DOHH2 (cell line): ENCODE measurements around the gene NANOG.
"Not testable (repeated sequence)": the region's sequence is repeated elsewhere in the genome, so short reads cannot be mapped to it uniquely, and the experiment has no call there.

Experiments
- H3F3A ChIP-seq: fragments of 200-600 bp; sonication (generic), shearing (Covaris generic); 2 replicates; pipeline ENCODE4 v1.6.0; 2016; ENCODE audit warnings: antibody characterized with exemption, mild to moderate bottlenecking; ENCODE audit not compliant: control insufficient read depth, insufficient read depth
- H3K27ac ChIP-seq: fragments of 200-600 bp; sonication (generic); 2 replicates; pipeline ENCODE4 v1.5.1; 2014; ENCODE audit warnings: low read depth, mild to moderate bottlenecking, low read length, moderate library complexity
- H3K27me3 ChIP-seq: fragments of 200-600 bp; sonication (generic); 2 replicates; pipeline ENCODE4 v1.6.1; 2014; ENCODE audit warnings: mild to moderate bottlenecking, low read length, mixed read lengths; ENCODE audit not compliant: control insufficient read depth
- H3K36me3 ChIP-seq: fragments of 200-600 bp; sonication (generic); 2 replicates; pipeline ENCODE4 v1.6.1; 2014; ENCODE audit warnings: mild to moderate bottlenecking, low read length, moderate library complexity, mixed read lengths; ENCODE audit not compliant: control insufficient read depth
- H3K4me1 ChIP-seq: fragments of 200-600 bp; sonication (generic); 2 replicates; pipeline ENCODE4 v1.6.1; 2014; ENCODE audit warnings: mild to moderate bottlenecking, low read length, mixed read lengths; ENCODE audit not compliant: control insufficient read depth
- H3K4me2 ChIP-seq: fragments of 200-600 bp; sonication (generic); 2 replicates; pipeline ENCODE4 v1.6.0; 2014; ENCODE audit warnings: mild to moderate bottlenecking, low read length, moderate library complexity
- H3K4me3 ChIP-seq: fragments of 200-600 bp; sonication (generic); 2 replicates; pipeline ENCODE4 v1.5.1; 2014; ENCODE audit warnings: mild to moderate bottlenecking, low read length, mixed read lengths
- H3K79me2 ChIP-seq: fragments of 200-600 bp; sonication (generic); 2 replicates; pipeline ENCODE4 v1.6.1; 2014; ENCODE audit warnings: mild to moderate bottlenecking, low read length, mixed read lengths; ENCODE audit not compliant: control insufficient read depth
- H3K9me2 ChIP-seq: fragments of 200-600 bp; sonication (generic); replicated peaks from 2 replicates; pipeline ENCODE4 v1.6.1; 2014; ENCODE audit warnings: mild to moderate bottlenecking, low read length, mixed read lengths; ENCODE audit not compliant: control insufficient read depth
- H3K9me3 ChIP-seq: fragments of 200-600 bp; sonication (generic); 2 replicates; pipeline ENCODE4 v1.6.1; 2014; ENCODE audit warnings: antibody characterized with exemption, low read length, mixed read lengths; ENCODE audit not compliant: control insufficient read depth, insufficient read depth
- H4K20me1 ChIP-seq: fragments of 200-600 bp; sonication (generic); 2 replicates; pipeline ENCODE4 v1.6.0; 2014; ENCODE audit warnings: low read depth, mild to moderate bottlenecking, antibody characterized with exemption, low read length, moderate library complexity; ENCODE audit not compliant: control insufficient read depth, insufficient read depth
- CTCF ChIP-seq: fragments of 200-600 bp; sonication (generic); IDR thresholded peaks from one replicate; pipeline ENCODE4 v1.5.1; 2014; ENCODE audit warnings: antibody characterized with exemption, mild to moderate bottlenecking, low read depth, low read length; ENCODE audit not compliant: poor library complexity, severe bottlenecking
- EZH2phosphoT487 ChIP-seq: fragments of 200-600 bp; sonication (generic); IDR thresholded peaks from 2 replicates; pipeline ENCODE4 v1.6.1; 2017; ENCODE audit warnings: borderline replicate concordance, mild to moderate bottlenecking, antibody characterized with exemption, low read length, moderate library complexity, mixed read lengths

NANOG gene

GRCh38 chr12:7750350-7750749 lies 38.9 kb upstream of the NANOG start:
- Histone ChIP-seq H3K27ac (no peak overlapping the region), H3K4me1 (no peaks in the 10 kb centered on the region), H3K4me3 (no peak overlapping the region), H3K9me3 (no peaks in the 10 kb centered on the region), H3K79me2 (no peaks in the 10 kb centered on the region), H3K27me3 (no peaks in the 10 kb centered on the region), H3K9me2 (no peaks in the 10 kb centered on the region), H3F3A (no peaks in the 10 kb centered on the region), H3K36me3 (no peaks in the 10 kb centered on the region), H3K4me2 (no peak overlapping the region), H4K20me1 (no peaks in the 10 kb centered on the region)
- no peak for TF ChIP-seq CTCF
- no peak for TF ChIP-seq EZH2phosphoT487

- Histone ChIP-seq H3F3A (no peaks in the 10 kb centered on the region), H3K27me3 (no peaks in the 10 kb centered on the region), H3K36me3 (no peaks in the 10 kb centered on the region), H3K4me1 (no peaks in the 10 kb centered on the region), H3K79me2 (no peaks in the 10 kb centered on the region), H3K9me3 (no peaks in the 10 kb centered on the region), H3K27ac (no peak overlapping the region), H3K4me3 (no peak overlapping the region), H4K20me1 (no peaks in the 10 kb centered on the region), H3K9me2 (no peaks in the 10 kb centered on the region), H3K4me2 (no peak overlapping the region)
- TF ChIP-seq CTCF (no peak), EZH2phosphoT487 (no peak)
Observed at GRCh38 chr12:7751394-7751793, 37.8 kb upstream of the NANOG start.

- H3K4me3 ChIP-seq, H3F3A ChIP-seq, H4K20me1 ChIP-seq, H3K27ac ChIP-seq, H3K9me3 ChIP-seq, H3K27me3 ChIP-seq, H3K4me2 ChIP-seq, H3K4me1 ChIP-seq, H3K79me2 ChIP-seq, H3K9me2 ChIP-seq, H3K36me3 ChIP-seq: not testable (repeated sequence)
Observed at GRCh38 chr12:7751941-7752922, 37.0 kb upstream of the NANOG start.

GRCh38 chr12:7755668-7756067 lies 33.5 kb upstream of the NANOG start:
- not testable (repeated sequence) for H3K79me2 ChIP-seq, H3F3A ChIP-seq, H3K4me2 ChIP-seq, H3K4me3 ChIP-seq, H3K9me3 ChIP-seq, H3K9me2 ChIP-seq, H3K27ac ChIP-seq, H3K36me3 ChIP-seq, H4K20me1 ChIP-seq, H3K27me3 ChIP-seq, H3K4me1 ChIP-seq
